Activated B cell treated with CpG ODN at 0.5 μM for 24 hours (primary cell): ENCODE data around the gene SULT1B1. TPM values are rescaled to one million over a fixed set of nuclear protein-coding genes. Genes with fewer than 3 reads are reported as not detected.
"Not testable (repeated sequence)": the region's sequence is repeated elsewhere in the genome, so short reads cannot be mapped to it uniquely, and the experiment has no call there.

ENCODE experiments used
- ATAC-seq: fragments of 200-7000 bp; cut with Tn5 transposase; one replicate; pipeline ENCODE4 v1.10.0; 2021; ENCODE audit warnings: low read depth, mild to moderate bottlenecking, moderate library complexity
- CTCF ChIA-PET: fragments of 350-600 bp; sonication (Branson Sonifier 250); formaldehyde crosslinking; loops from one replicate; lab custom pipeline; 2021; ENCODE audit warnings: antibody characterized with exemption; lab: Charles Lee
- POLR2A ChIA-PET: fragments of 350-600 bp; sonication (Branson Sonifier 250); formaldehyde crosslinking; loops from one replicate; lab custom pipeline; 2021; ENCODE audit warnings: antibody characterized with exemption; lab: Charles Lee
- DNase-seq: peaks from one replicate; pipeline ENCODE4 v3.0.0; 2022
- H3K27ac Mint-ChIP-seq: one replicate; pipeline ENCODE4 v1.8.0; 2020; ENCODE audit warnings: mixed read lengths
- H3K27me3 Mint-ChIP-seq: one replicate; pipeline ENCODE4 v1.8.0; 2021; ENCODE audit warnings: mixed read lengths
- H3K36me3 Mint-ChIP-seq: one replicate; pipeline ENCODE4 v1.8.0; 2021; ENCODE audit warnings: low read depth, mixed read lengths
- H3K4me1 Mint-ChIP-seq: one replicate; pipeline ENCODE4 v1.8.0; 2021; ENCODE audit warnings: mixed read lengths
- H3K4me3 Mint-ChIP-seq: one replicate; pipeline ENCODE4 v1.8.0; 2020; ENCODE audit warnings: mild to moderate bottlenecking, mixed read lengths
- H3K9me3 Mint-ChIP-seq: one replicate; pipeline ENCODE4 v1.8.0; 2020; ENCODE audit warnings: mixed read lengths
- intact Hi-C: fragments of 100-400 bp; cut with micrococcal nuclease; formaldehyde crosslinking; loops from one replicate; pipeline ENCODE4 v1.15.1; 2024
- total RNA-seq: library from RNA; stranded (reverse); gene quantifications from 2 replicates; pipeline ENCODE4 v1.2.3, GENCODE V29; 2022
- TF ChIP-seq, protein P1 (sequence below): fragments of 200-600 bp; IDR thresholded peaks from one replicate; pipeline ENCODE4 v1.8.0; 2022; ENCODE audit warnings: antibody characterized with exemption, mild to moderate bottlenecking

The SULT1B1 gene
- total RNA-seq, 1 donor from 2014 or later, result 0.04 TPM

DNA sequence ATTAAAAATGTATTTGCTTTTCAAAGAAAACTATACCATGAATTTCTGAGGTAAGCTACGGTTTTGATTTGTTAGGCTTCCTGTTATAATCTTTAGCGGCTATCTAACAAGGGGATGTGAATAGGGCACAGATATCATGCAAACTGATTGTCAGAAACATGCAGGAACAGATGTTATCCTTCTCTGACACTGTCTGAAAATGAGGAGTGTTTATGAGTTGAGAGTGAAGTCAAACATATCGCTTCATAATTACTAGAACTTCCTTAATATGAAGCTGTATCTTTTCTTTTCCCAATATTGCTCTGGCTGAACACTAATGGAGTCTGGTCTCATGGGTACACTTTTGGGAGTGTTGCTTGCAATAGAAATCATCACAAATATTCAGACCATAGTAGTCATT lies 16.3 kb upstream of the SULT1B1 start:
- TF ChIP-seq, protein P1, sequence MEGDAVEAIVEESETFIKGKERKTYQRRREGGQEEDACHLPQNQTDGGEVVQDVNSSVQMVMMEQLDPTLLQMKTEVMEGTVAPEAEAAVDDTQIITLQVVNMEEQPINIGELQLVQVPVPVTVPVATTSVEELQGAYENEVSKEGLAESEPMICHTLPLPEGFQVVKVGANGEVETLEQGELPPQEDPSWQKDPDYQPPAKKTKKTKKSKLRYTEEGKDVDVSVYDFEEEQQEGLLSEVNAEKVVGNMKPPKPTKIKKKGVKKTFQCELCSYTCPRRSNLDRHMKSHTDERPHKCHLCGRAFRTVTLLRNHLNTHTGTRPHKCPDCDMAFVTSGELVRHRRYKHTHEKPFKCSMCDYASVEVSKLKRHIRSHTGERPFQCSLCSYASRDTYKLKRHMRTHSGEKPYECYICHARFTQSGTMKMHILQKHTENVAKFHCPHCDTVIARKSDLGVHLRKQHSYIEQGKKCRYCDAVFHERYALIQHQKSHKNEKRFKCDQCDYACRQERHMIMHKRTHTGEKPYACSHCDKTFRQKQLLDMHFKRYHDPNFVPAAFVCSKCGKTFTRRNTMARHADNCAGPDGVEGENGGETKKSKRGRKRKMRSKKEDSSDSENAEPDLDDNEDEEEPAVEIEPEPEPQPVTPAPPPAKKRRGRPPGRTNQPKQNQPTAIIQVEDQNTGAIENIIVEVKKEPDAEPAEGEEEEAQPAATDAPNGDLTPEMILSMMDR, result no peak
- Mint-ChIP-seq H3K4me3 (no peak overlapping the region), H3K27me3 (no peaks in the 10 kb centered on the region), H3K4me1 (no peaks in the 10 kb centered on the region), H3K9me3 (no peaks in the 10 kb centered on the region), H3K27ac (no peak overlapping the region), H3K36me3 (no peaks in the 10 kb centered on the region)
- ATAC-seq (no peak), DNase-seq (no peak)
- intact Hi-C loops, result no loop called here
- POLR2A ChIA-PET, result no interaction called here
- CTCF ChIA-PET, result no interaction called here

- ChIA-PET CTCF (no interaction called here), POLR2A (no interaction called here)
- intact Hi-C loops, result no loop called here
- no peaks in the 10 kb centered on the region for H3K27me3 Mint-ChIP-seq
- ATAC-seq, result no peak
- TF ChIP-seq, protein P1, result no peak
- no peak overlapping the region for H3K4me3 Mint-ChIP-seq
- no peaks in the 10 kb centered on the region for H3K9me3 Mint-ChIP-seq
- H3K36me3 Mint-ChIP-seq, result no peaks in the 10 kb centered on the region
- no peak for DNase-seq
- no peaks in the 10 kb centered on the region for H3K4me1 Mint-ChIP-seq
- no peak overlapping the region for H3K27ac Mint-ChIP-seq
These were observed 15.0 kb upstream of the SULT1B1 start for GRCh38 chr4:69775321-69775867.

DNA sequence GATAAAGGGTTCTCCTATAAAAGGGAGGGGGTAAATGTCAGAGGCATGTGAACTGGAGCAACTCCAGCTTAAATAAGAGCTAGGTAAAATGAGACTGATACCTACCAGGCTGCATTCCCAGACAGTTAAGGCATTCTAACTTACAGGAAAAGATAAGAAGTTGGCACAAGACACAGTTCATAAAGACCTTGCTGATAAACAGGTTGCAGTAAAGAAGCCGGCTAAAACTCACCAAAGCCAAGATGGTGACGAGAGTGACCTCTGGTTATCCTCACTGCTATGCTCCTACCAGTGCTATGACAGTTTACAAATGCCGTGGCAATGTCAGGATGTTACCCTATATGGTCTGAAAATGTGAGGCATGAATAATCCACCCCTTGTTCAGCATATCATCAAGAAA lies 13.1 kb upstream of the SULT1B1 start:
- TF ChIP-seq, protein P1, result no peak
- intact Hi-C loops, result no loop called here
- Mint-ChIP-seq H3K27ac (no peak overlapping the region), H3K4me1 (no peaks in the 10 kb centered on the region), H3K27me3 (no peaks in the 10 kb centered on the region), H3K36me3 (no peaks in the 10 kb centered on the region), H3K9me3 (no peaks in the 10 kb centered on the region), H3K4me3 (no peak overlapping the region)
- POLR2A ChIA-PET, result no interaction called here
- DNase-seq (no peak), ATAC-seq (no peak)
- CTCF ChIA-PET, result no interaction called here

DNA sequence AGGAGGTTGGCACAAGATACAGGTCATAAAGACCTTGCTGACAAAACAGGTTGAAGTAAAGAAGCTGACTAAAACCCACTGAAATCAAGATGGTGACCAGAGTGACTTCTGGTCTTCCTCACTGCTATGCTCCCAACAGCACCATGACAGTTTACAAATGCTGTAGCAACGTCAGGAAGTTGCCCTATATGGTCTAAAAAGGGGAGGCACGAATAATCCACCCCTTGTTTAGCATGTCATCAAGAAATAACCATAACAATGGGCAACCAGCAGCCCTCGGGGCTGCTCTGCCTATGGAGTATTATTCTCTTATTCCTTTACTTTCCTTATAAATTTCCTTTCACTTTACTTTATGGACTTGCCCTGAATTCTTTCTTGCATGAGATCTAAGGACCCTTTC lies 8.1 kb upstream of the SULT1B1 start:
- POLR2A ChIA-PET, H3K4me3 Mint-ChIP-seq, H3K4me1 Mint-ChIP-seq, H3K27ac Mint-ChIP-seq, CTCF ChIA-PET, intact Hi-C loops, H3K36me3 Mint-ChIP-seq, ATAC-seq, DNase-seq, H3K27me3 Mint-ChIP-seq, H3K9me3 Mint-ChIP-seq: not testable (repeated sequence)

- intact Hi-C loops, result no loop called here
These were observed 5.3 kb upstream of the SULT1B1 start for GRCh38 chr4:69765751-69766150.

More at GRCh38 chr4:69765751-69766150, 5.3 kb upstream of the SULT1B1 start:
- no peaks in the 10 kb centered on the region for H3K4me1 Mint-ChIP-seq
- no peak overlapping the region for H3K27ac Mint-ChIP-seq
- TF ChIP-seq, protein P1, result no peak
- no peaks in the 10 kb centered on the region for H3K9me3 Mint-ChIP-seq
- ATAC-seq (no peak), DNase-seq (no peak)
- H3K27me3 Mint-ChIP-seq, result no peaks in the 10 kb centered on the region
- CTCF ChIA-PET, result no interaction called here
- H3K4me3 Mint-ChIP-seq, result no peak overlapping the region
- POLR2A ChIA-PET, result no interaction called here
- no peaks in the 10 kb centered on the region for H3K36me3 Mint-ChIP-seq
